SIG-M5 (cell line): Measurements from ENCODE around the gene S100PBP.
"Not testable (repeated sequence)": the region's sequence is repeated elsewhere in the genome, so short reads cannot be mapped to it uniquely, and the experiment has no call there.

Experiments
- DNase-seq: peaks from one replicate; lab custom pipeline; 2025; lab: John Stamatoyannopoulos, UW

The S100PBP gene

GRCh38 chr1:32900956-32901822 is 83.7 kb downstream of the S100PBP start, which contains the start of gene TMEM54:
TMEM54 (minus strand) TSS chr1:32901389; CDS start chr1:32901238, 151 bp downstream.
- DNase-seq: no peak

GRCh38 chr1:32901823-32902534 is 84.5 kb downstream of the S100PBP start:
- DNase-seq: no peak

GRCh38 chr1:32902535-32902920 is 85.1 kb downstream of the S100PBP start:
- DNase-seq: no peak

GRCh38 chr1:32903991-32904785 is 86.7 kb downstream of the S100PBP start:
- DNase-seq: no peak

- DNase-seq: no peak
Measured at GRCh38 chr1:32904797-32905196, 87.3 kb downstream of the S100PBP start.

GRCh38 chr1:32905588-32905987 is 88.1 kb downstream of the S100PBP start:
- DNase-seq: not testable (repeated sequence)

- no peak for DNase-seq
Measured at GRCh38 chr1:32906654-32907053, 89.2 kb downstream of the S100PBP start.

GRCh38 chr1:32907435-32907834 is 90.0 kb downstream of the S100PBP start:
- no peak for DNase-seq
